Transverse colon (tissue), 3 donors: Measurements from ENCODE around the gene CALN1.

Source experiments
- CTCF ChIP-seq, 5 experiments: fragments of 200-600 bp in 3 of 5; fragments of 450-650 bp in 2 of 5; sonication (generic) in 3 of 5; IDR thresholded peaks; 1 replicate in 2 of 5; 2 replicates in 3 of 5; pipeline ENCODE4 v1.5.1; 2016 to 2017; ENCODE audit warnings: antibody characterized with exemption in 5 of 5, inconsistent platforms in 3 of 5, mild to moderate bottlenecking in 2 of 5, moderate library complexity in 1 of 5
- EP300 ChIP-seq: sonication (generic); formaldehyde crosslinking; IDR thresholded peaks from one replicate; pipeline ENCODE4 v1.6.1; 2017; ENCODE audit warnings: antibody characterized with exemption, low read depth
- POLR2A ChIP-seq: fragments of 450-650 bp; IDR thresholded peaks from one replicate; pipeline ENCODE4 v1.6.1; 2016; ENCODE audit warnings: antibody characterized with exemption, mild to moderate bottlenecking, moderate library complexity

- TF ChIP-seq CTCF (IDR thresholded peaks at IDR 0.05) (no peak), EP300 (no peak), POLR2A (no peak)
Observed at GRCh38 chr7:71935674-71936073, 476.5 kb downstream of the CALN1 start.
